Measurements from ENCODE around the gene ASPM. TPM values are rescaled to one million over a fixed set of nuclear protein-coding genes. Genes with fewer than 3 reads are reported as not detected.

The ASPM gene, protein sequence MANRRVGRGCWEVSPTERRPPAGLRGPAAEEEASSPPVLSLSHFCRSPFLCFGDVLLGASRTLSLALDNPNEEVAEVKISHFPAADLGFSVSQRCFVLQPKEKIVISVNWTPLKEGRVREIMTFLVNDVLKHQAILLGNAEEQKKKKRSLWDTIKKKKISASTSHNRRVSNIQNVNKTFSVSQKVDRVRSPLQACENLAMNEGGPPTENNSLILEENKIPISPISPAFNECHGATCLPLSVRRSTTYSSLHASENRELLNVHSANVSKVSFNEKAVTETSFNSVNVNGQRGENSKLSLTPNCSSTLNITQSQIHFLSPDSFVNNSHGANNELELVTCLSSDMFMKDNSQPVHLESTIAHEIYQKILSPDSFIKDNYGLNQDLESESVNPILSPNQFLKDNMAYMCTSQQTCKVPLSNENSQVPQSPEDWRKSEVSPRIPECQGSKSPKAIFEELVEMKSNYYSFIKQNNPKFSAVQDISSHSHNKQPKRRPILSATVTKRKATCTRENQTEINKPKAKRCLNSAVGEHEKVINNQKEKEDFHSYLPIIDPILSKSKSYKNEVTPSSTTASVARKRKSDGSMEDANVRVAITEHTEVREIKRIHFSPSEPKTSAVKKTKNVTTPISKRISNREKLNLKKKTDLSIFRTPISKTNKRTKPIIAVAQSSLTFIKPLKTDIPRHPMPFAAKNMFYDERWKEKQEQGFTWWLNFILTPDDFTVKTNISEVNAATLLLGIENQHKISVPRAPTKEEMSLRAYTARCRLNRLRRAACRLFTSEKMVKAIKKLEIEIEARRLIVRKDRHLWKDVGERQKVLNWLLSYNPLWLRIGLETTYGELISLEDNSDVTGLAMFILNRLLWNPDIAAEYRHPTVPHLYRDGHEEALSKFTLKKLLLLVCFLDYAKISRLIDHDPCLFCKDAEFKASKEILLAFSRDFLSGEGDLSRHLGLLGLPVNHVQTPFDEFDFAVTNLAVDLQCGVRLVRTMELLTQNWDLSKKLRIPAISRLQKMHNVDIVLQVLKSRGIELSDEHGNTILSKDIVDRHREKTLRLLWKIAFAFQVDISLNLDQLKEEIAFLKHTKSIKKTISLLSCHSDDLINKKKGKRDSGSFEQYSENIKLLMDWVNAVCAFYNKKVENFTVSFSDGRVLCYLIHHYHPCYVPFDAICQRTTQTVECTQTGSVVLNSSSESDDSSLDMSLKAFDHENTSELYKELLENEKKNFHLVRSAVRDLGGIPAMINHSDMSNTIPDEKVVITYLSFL (N-terminal part only)
- total RNA-seq (10 to 100 TPM in 2 of 5 donors, 1 to 10 TPM in 2, under 1 TPM in 1; 0.58 to 16.5 (median 7.6) TPM), polyA plus RNA-seq (1 to 10 TPM in 1 of 3 donors, under 1 TPM in 1, not detected in 1; 0.50 to 3.7 TPM)
- long read RNA-seq, donor 1, result 0 reads
- long read RNA-seq, donor 2, result 0 reads
- long read RNA-seq, donor 3, result 0 reads
- long read RNA-seq, donor 4, result 0 reads
- long read RNA-seq, donor 5, result 0 reads
- long read RNA-seq, donor 6, result 0 reads
- long read RNA-seq, donor 7, result 0 reads
- long read RNA-seq, donor 8, result 0 reads
- long read RNA-seq, donor 9, result 0 reads
- long read RNA-seq, donor 10, result 0 reads

- peaks cover 5 to 27% (median 13%) of the 10 kb centered on the region in 4 donors for H3K4me1 ChIP-seq
- intact Hi-C loops (cut with DNase I; ENCODE audit: low total_unique reads), result no loop called here
- WGBS, 5 donors, result 0 to 1% (median 0%) methylated on average over 60 to 67 of the region's 67 CpGs
- peak within 1 kb of the TSS; percentile 72 to 96 (median 84) for H3K4me3 ChIP-seq
- peak within 1 kb of the TSS in 3 of 5 donors; percentile 16 to 61 (median 58) for H3K27ac ChIP-seq
- no peaks in the 10 kb centered on the region for H3K36me3 ChIP-seq
- no peaks in the 10 kb centered on the region for H3K9me3 ChIP-seq
- H3K27me3 ChIP-seq, result peaks cover 0 to 24% (median 0%) of the 10 kb centered on the region in 3 donors
- peak; percentile 93 to 98 for DNase-seq
- TF ChIP-seq POLR2A (IDR thresholded peaks at IDR 0.05) (no peak), EP300 (IDR thresholded peaks at IDR 0.05) (no peak), POLR2AphosphoS5 (IDR thresholded peaks at IDR 0.05) (peak in 1 of 3 donors; percentile 38)
- TF ChIP-seq, protein P1, sequence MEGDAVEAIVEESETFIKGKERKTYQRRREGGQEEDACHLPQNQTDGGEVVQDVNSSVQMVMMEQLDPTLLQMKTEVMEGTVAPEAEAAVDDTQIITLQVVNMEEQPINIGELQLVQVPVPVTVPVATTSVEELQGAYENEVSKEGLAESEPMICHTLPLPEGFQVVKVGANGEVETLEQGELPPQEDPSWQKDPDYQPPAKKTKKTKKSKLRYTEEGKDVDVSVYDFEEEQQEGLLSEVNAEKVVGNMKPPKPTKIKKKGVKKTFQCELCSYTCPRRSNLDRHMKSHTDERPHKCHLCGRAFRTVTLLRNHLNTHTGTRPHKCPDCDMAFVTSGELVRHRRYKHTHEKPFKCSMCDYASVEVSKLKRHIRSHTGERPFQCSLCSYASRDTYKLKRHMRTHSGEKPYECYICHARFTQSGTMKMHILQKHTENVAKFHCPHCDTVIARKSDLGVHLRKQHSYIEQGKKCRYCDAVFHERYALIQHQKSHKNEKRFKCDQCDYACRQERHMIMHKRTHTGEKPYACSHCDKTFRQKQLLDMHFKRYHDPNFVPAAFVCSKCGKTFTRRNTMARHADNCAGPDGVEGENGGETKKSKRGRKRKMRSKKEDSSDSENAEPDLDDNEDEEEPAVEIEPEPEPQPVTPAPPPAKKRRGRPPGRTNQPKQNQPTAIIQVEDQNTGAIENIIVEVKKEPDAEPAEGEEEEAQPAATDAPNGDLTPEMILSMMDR (IDR thresholded peaks at IDR 0.05), result no peak
Observed at GRCh38 chr1:197146101-197147095, at the start of gene ASPM. Gene ASPM (minus strand): TSS chr1:197146669. CDS start chr1:197146437, 232 bp downstream.

DNA sequence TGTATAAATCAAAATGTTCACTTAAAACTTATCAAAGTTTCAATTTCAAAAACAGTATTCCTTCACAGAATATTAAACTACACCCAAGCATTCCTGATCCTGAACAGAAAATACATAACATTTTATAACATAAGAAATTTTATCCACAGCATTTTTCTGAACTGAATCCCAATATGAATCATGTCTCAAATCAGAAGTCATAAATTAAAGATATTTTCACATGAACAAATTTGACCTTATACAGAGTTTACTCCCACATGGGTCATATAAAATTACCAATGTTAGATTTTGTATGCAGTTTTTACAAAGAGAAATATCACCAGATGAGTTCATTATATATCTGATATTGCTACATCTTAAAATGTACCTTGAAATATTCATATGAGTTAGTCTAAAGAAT lies 48.6 kb upstream of the ASPM start:
- H3K4me3 ChIP-seq, result no peak overlapping the region
- no peaks in the 10 kb centered on the region for H3K9me3 ChIP-seq
- H3K4me1 ChIP-seq, result peaks cover 16 to 61% (median 45%) of the 10 kb centered on the region in 4 donors
- intact Hi-C loops (cut with DNase I; ENCODE audit: low total_unique reads), result no loop called here
- peaks cover 0 to 15% (median 13%) of the 10 kb centered on the region in 4 donors for H3K36me3 ChIP-seq
- H3K27ac ChIP-seq, result no peak overlapping the region
- TF ChIP-seq EP300 (IDR thresholded peaks at IDR 0.05) (no peak), POLR2A (IDR thresholded peaks at IDR 0.05) (no peak), POLR2AphosphoS5 (IDR thresholded peaks at IDR 0.05) (no peak)
- TF ChIP-seq, protein P1 (IDR thresholded peaks at IDR 0.05), result no peak
- no peak for DNase-seq
- H3K27me3 ChIP-seq, result no peaks in the 10 kb centered on the region

DNA sequence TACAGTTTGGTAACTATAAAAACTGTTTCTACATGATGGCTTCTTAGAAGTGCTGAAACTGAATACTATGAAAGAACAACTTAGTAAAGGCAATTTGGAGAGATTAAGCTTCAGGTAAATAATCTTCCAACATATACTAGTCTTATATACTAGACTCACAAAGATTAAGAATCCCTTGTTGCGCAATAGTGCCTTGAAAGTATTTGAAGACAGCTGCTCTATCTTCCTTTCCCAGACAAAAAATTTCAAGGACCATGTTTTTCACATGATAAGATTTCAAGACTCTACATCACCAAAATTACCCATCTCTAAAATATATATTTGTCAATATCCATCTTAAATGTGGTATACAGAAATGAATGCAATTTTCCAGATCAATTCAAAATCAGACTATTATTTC lies 37.7 kb upstream of the ASPM start:
- Histone ChIP-seq H3K27ac (no peak overlapping the region), H3K4me3 (no peak overlapping the region), H3K9me3 (no peaks in the 10 kb centered on the region), H3K27me3 (no peaks in the 10 kb centered on the region), H3K4me1 (peaks cover 0 to 25% (median 11%) of the 10 kb centered on the region in 4 donors), H3K36me3 (peaks cover 21 to 80% (median 62%) of the 10 kb centered on the region in 4 donors)
- TF ChIP-seq POLR2A (IDR thresholded peaks at IDR 0.05) (no peak), POLR2AphosphoS5 (IDR thresholded peaks at IDR 0.05) (no peak), EP300 (IDR thresholded peaks at IDR 0.05) (no peak)
- TF ChIP-seq, protein P1 (IDR thresholded peaks at IDR 0.05), result no peak
- WGBS, 5 donors, result 95 to 100% (median 97%) methylated on average over 1 of the region's 1 CpG
- no peak for DNase-seq
- intact Hi-C loops (cut with DNase I; ENCODE audit: low total_unique reads), result no loop called here
